ENCODE measurements around the gene UQCRHL. TPM values are rescaled to one million over a fixed set of nuclear protein-coding genes. Genes with fewer than 3 reads are reported as not detected.

The UQCRHL gene
- polyA plus RNA-seq, 2 of the 4 experiments (the other 2 are of a cell fraction), result 0.68 to 4.1 TPM

GRCh38 chr1:15771836-15772515 lies 35.5 kb downstream of the UQCRHL start:
- FAIRE-seq (no peak), DNase-seq (ENCODE audit: low read depth in 1 of 2, low spot score in 1 of 2) (no peak), ATAC-seq (peak; percentile 25 to 35; a peak in 4 of 6 replicates)
- no peak overlapping the region for H3K4me3 ChIP-seq
- ChIA-PET POLR2A (no interaction called here), CTCF (interaction anchor here (0.8 to 1.0 kb wide), 2 partner anchors 9 to 31 kb away, joined by 3 read pairs; no protein-coding TSS in a partner anchor)
- H3K4me2 ChIP-seq, result no peak overlapping the region
- H3K9me3 ChIP-seq, result no peaks in the 10 kb centered on the region
- 55% methylated on average over 4 of the region's 6 CpGs for WGBS (ENCODE audit: missing lambda C conversion rate)
- peak overlapping the region in 1 of 2 experiments; percentile 52; a peak in 2 of 6 replicates for H3K27ac ChIP-seq
- peaks cover 9% of the 10 kb centered on the region; the same call in 2 of the 3 replicates for H3K4me1 ChIP-seq
- TF ChIP-seq RFX5 (IDR thresholded peaks at IDR 0.05) (no peak), NFE2L2 (conservative IDR thresholded peaks at IDR 0.05; ENCODE audit: low read length) (no peak), EHMT2 (IDR thresholded peaks at IDR 0.05; ENCODE audit: low read depth) (no peak), SMC3 (IDR thresholded peaks at IDR 0.05) (no peak), REST (IDR thresholded peaks at IDR 0.05) (no peak), POLR2A (IDR thresholded peaks at IDR 0.05; ENCODE audit: low read length) (no peak), USF2 (IDR thresholded peaks at IDR 0.05) (no peak), HDAC2 (IDR thresholded peaks at IDR 0.05) (no peak), TP53 (CRISPR knock-in tag; IDR thresholded peaks at IDR 0.05) (no peak), CBX8 (IDR thresholded peaks at IDR 0.05) (no peak), NPAS2 (CRISPR knock-in tag; IDR thresholded peaks at IDR 0.05; ENCODE audit: borderline replicate concordance) (no peak), FOSL2 (IDR thresholded peaks at IDR 0.05) (no peak), FOSL2 (CRISPR knock-in tag; IDR thresholded peaks at IDR 0.05) (no peak), MAX (IDR thresholded peaks at IDR 0.05) (no peak), CHD2 (IDR thresholded peaks at IDR 0.05; ENCODE audit: low read length, partially characterized antibody) (no peak), KDM1A (IDR thresholded peaks at IDR 0.05; ENCODE audit: low read depth) (no peak), FOSB (CRISPR knock-in tag; IDR thresholded peaks at IDR 0.05) (no peak)

- Histone ChIP-seq H3K4me2 (no peak overlapping the region), H3K4me3 (no peak overlapping the region), H3K4me1 (peaks cover 4% of the 10 kb centered on the region; the same call in 2 of the 3 replicates), H3K9me3 (no peaks in the 10 kb centered on the region), H3K27ac (no peak overlapping the region)
- ATAC-seq (no peak), DNase-seq (ENCODE audit: low read depth in 1 of 2, low spot score in 1 of 2) (no peak), FAIRE-seq (no peak)
- WGBS (ENCODE audit: missing lambda C conversion rate), result 89% methylated on average over 8 of the region's 14 CpGs
- TF ChIP-seq NFE2L2 (conservative IDR thresholded peaks at IDR 0.05; ENCODE audit: low read length) (no peak), HES2 (IDR thresholded peaks at IDR 0.05) (no peak), JUN (IDR thresholded peaks at IDR 0.05) (no peak), POLR2AphosphoS2 (conservative IDR thresholded peaks at IDR 0.05; ENCODE audit: low read length) (no peak), TP53 (CRISPR knock-in tag; IDR thresholded peaks at IDR 0.05) (no peak), RFX5 (IDR thresholded peaks at IDR 0.05) (no peak), RNF2 (IDR thresholded peaks at IDR 0.05; ENCODE audit: borderline replicate concordance, low read depth) (no peak), CBX2 (IDR thresholded peaks at IDR 0.05; ENCODE audit: borderline replicate concordance, low read depth) (no peak), MAFK (IDR thresholded peaks at IDR 0.05; ENCODE audit: partially characterized antibody) (no peak), CHD4 (IDR thresholded peaks at IDR 0.05; ENCODE audit: borderline replicate concordance) (no peak), HDAC2 (IDR thresholded peaks at IDR 0.05) (no peak), EHF (CRISPR knock-in tag; IDR thresholded peaks at IDR 0.05) (no peak), HOXB13 (CRISPR knock-in tag; IDR thresholded peaks at IDR 0.05; ENCODE audit: low read depth) (no peak), MAZ (IDR thresholded peaks at IDR 0.05; ENCODE audit: borderline replicate concordance, low read depth, low read length) (no peak), E2F6 (IDR thresholded peaks at IDR 0.05; ENCODE audit: borderline replicate concordance, low read depth) (no peak)
- ChIA-PET CTCF (interaction anchor here (0.8 to 1.0 kb wide), 2 partner anchors 10 to 22 kb away, joined by 4 to 6 read pairs; no protein-coding TSS in a partner anchor), POLR2A (no interaction called here)
These were observed 37.0 kb downstream of the UQCRHL start for GRCh38 chr1:15770313-15770962.

All from A549 (cell line).